Right atrium auricular region (tissue), 2 donors: ENCODE measurements around the gene CRLF1. TPM values are rescaled to one million over a fixed set of nuclear protein-coding genes. Genes with fewer than 3 reads are reported as not detected.
A peak's percentile ranks its signal among the peaks of the same experiment; 100 is the strongest.

Source experiments
- DNase-seq: peaks from one replicate; pipeline ENCODE4 v3.0.0-alpha.2; 2019; ENCODE audit warnings: low spot score
- H3K27ac ChIP-seq, 2 donors: fragments of 200-600 bp; sonication (generic); 1 replicate in 1 of 2; 2 replicates in 1 of 2; pipeline ENCODE4 v1.5.1; 2016 to 2019
- H3K27me3 ChIP-seq, 2 donors: fragments of 200-600 bp; sonication (generic); one replicate each; pipeline versions ENCODE4 v1.5.1 to v1.6.0; 2017 to 2019
- H3K36me3 ChIP-seq: fragments of 200-600 bp; sonication (generic); one replicate; pipeline ENCODE4 v1.5.1; 2016
- H3K4me1 ChIP-seq, 2 donors: fragments of 200-600 bp; sonication (generic); one replicate each; pipeline versions ENCODE4 v1.5.1 to v1.6.0; 2017 to 2019
- H3K4me3 ChIP-seq, 2 donors: fragments of 200-600 bp; sonication (generic); 1 replicate in 1 of 2; 2 replicates in 1 of 2; pipeline ENCODE4 v1.5.1; 2017 to 2019; ENCODE audit warnings: mild to moderate bottlenecking in 1 of 2, moderate library complexity in 1 of 2
- H3K9me3 ChIP-seq, 2 donors: fragments of 200-600 bp; sonication (generic); one replicate each; pipeline ENCODE4 v1.5.1; 2019
- total RNA-seq, 2 donors: library from RNA; depleted of rRNA; stranded (reverse); fragments of >200 nt; gene quantifications; one replicate each; pipeline ENCODE4 v1.1.0, GENCODE V29; 2016
- TF ChIP-seq, protein P1 (sequence below), 2 donors: fragments of 200-600 bp; sonication (generic); IDR thresholded peaks; one replicate each; pipeline ENCODE4 v1.5.1; 2019; ENCODE audit warnings: antibody characterized with exemption in 2 of 2

CRLF1 gene
- total RNA-seq, 2 donors from 2014 or later, result 71.8 to 73.9 TPM

DNA sequence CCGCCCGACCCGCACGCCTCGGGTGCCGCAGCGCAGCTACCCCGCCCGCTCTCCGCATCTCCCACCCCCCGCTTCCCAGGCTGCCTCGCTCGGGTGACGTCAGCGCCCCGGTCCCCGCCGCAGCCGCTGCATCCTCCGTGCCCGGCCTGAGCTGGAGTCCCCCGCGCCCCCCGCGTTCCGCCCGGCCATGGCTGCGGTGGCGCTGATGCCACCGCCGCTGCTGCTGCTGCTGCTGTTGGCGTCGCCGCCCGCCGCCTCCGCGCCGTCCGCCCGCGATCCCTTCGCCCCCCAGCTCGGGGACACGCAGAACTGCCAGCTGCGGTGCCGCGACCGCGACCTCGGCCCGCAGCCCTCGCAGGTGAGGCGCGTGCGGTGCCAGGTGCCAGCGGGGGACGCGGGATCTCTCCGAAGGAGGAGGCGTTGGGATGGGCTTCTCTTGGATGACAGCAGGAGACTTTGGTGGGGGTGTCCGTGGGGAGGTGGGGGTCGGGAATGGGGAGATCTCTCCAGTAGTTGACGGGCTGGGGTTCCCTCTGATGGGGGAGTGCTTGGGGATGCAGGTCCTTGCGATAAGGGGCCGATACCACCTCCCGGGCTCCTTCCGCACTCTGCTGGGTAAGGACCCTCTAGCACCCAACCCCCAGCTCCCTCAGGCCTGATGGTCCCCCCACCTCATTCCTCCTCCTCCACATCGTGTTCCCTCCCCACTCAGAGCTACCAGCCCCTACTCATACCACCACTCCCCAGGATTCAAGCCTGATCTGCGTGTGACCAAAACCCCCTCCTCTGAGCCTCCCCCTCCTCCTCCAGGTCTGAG, 6.4 kb upstream of the CRLF1 start, which contains the start of gene TMEM59L:
TSS of gene TMEM59L (plus strand) at position 99 of the 817 bp plus-strand sequence. CDS start at position 188, 89 bp downstream.
- H3K9me3 ChIP-seq, result no peaks in the 10 kb centered on the region
- peaks cover 33 to 42% of the 10 kb centered on the region in 2 donors for H3K27me3 ChIP-seq
- DNase-seq, result no peak
- no peak within 1 kb of the TSS for H3K27ac ChIP-seq
- peaks cover 0 to 33% of the 10 kb centered on the region in 2 donors for H3K4me1 ChIP-seq
- H3K36me3 ChIP-seq, result no peaks in the 10 kb centered on the region
- TF ChIP-seq, protein P1, sequence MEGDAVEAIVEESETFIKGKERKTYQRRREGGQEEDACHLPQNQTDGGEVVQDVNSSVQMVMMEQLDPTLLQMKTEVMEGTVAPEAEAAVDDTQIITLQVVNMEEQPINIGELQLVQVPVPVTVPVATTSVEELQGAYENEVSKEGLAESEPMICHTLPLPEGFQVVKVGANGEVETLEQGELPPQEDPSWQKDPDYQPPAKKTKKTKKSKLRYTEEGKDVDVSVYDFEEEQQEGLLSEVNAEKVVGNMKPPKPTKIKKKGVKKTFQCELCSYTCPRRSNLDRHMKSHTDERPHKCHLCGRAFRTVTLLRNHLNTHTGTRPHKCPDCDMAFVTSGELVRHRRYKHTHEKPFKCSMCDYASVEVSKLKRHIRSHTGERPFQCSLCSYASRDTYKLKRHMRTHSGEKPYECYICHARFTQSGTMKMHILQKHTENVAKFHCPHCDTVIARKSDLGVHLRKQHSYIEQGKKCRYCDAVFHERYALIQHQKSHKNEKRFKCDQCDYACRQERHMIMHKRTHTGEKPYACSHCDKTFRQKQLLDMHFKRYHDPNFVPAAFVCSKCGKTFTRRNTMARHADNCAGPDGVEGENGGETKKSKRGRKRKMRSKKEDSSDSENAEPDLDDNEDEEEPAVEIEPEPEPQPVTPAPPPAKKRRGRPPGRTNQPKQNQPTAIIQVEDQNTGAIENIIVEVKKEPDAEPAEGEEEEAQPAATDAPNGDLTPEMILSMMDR (IDR thresholded peaks at IDR 0.05), result no peak
- H3K4me3 ChIP-seq, result peak within 1 kb of the TSS; percentile 37 to 61

DNA sequence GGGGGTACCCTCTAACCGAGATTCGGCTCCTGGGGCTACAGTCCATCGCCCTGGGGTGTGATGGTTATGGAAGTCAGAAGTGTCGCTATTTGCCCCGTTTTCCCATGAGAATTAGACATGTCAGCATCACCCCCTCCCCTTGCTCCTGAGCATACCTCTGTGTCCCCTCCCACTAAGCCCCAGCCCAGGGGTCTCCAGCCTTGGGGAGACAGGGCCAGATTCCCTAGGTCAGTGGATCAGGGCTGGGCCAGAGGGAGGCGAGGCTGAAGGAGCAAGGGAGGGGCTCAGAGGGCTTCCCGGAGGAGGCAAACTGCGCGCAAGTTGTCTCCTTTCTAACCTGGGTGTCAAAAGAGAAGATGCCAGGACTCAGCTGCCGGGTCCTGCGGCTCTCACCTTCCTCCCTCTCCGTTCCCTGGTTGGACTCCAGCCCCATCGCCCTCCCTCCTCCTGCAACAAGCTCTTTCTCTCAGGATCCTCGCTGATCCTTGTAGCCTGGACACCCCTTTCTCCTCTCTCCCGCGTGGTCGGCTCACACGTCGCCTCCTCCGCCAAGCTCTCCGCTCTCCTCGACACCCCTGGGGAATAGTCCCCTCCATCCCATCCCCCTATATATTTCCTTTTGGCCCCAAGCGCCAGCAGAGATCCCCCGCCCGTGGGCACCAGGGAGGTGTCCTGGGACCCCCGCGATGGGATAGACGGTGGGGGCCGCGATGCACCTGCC, 5.6 kb upstream of the CRLF1 start:
- Histone ChIP-seq H3K9me3 (no peaks in the 10 kb centered on the region), H3K27ac (no peak overlapping the region), H3K4me1 (peaks cover 0 to 41% of the 10 kb centered on the region in 2 donors), H3K27me3 (peaks cover 41 to 48% of the 10 kb centered on the region in 2 donors), H3K4me3 (peak overlapping the region; percentile 37 to 61), H3K36me3 (no peaks in the 10 kb centered on the region)
- TF ChIP-seq, protein P1 (IDR thresholded peaks at IDR 0.05), result no peak
- no peak for DNase-seq

DNA sequence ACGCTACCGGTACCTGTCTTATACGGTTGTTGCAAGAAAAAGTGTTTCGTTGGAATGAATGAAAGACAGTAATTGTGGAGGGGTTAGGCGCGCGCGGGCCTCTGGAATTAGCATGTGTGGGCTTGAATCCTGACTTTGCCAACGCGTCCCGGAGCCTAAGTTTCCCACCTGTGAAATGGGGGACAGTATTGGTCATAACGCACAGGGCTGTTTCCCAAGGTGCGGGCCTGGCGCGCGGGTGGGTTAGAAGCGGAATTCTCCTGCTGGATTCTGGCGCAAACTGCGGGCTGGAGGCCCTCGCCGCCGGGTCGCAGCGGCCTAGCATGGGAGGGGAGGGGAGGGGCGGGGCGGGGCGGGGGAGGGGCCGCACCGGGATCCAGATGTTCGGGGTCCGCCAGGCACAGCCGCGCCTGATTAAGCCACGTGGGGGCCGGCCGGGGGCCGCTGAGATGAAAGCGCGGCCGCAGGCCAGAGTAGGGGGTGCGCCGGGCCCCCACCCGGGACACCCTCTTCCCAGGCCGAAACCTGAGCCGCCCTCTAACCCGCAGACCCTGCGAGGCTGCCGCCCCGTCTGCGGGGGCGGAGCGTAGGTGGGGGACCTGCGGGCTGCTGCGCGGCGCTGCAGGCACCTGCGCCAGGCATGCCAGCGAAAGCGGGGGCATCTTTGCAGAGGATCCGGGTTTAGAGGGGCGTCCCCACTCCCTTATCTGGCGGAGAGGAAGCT, 4.9 kb upstream of the CRLF1 start:
- TF ChIP-seq, protein P1 (IDR thresholded peaks at IDR 0.05), result no peak
- peak overlapping the region in 1 of 2 donors; percentile 61 for H3K4me3 ChIP-seq
- no peaks in the 10 kb centered on the region for H3K36me3 ChIP-seq
- no peak for DNase-seq
- peaks cover 0 to 44% of the 10 kb centered on the region in 2 donors for H3K4me1 ChIP-seq
- no peaks in the 10 kb centered on the region for H3K9me3 ChIP-seq
- H3K27ac ChIP-seq, result no peak overlapping the region
- peaks cover 43 to 51% of the 10 kb centered on the region in 2 donors for H3K27me3 ChIP-seq

DNA sequence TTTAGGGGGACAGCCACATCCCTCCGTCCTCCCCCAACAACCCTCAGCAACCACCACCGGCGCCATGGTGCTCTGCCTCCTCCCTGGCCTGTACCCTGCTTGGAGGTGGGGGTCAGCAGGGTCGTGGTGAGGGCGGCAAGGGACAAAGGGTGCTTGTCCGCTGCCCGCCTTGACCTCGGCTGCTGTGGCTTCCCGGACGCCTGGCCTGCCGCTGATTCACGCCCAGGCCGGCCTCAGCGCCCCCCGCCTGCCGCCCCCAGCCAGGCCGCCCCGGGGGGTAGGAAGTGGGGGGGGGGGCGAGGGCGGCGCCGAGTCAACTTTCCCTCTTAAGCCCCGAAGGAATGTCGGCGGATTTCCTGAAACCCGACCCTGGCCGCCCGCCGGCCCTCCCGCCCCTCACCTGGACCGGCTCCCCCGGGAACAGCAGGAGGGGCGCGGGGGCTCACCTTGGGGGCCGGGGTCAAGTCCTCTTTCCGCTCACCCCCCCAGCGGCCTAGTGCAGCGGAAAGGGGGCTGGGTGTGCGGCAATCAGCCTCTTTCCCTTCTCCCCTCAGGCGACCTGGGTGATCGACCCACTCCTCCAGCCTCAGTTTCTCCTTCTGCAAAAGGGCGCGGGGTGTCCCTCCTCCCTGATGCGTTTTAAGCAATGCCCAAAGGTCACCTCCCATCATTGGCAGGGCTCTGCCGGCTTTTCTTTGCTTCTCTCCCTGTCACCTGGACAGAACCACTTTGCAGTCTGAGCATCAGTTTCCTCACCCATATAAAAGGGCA, 4.1 kb upstream of the CRLF1 start:
- no peak for DNase-seq
- TF ChIP-seq, protein P1 (IDR thresholded peaks at IDR 0.05), result no peak
- H3K4me3 ChIP-seq, result no peak overlapping the region
- H3K36me3 ChIP-seq, result no peaks in the 10 kb centered on the region
- H3K27ac ChIP-seq, result no peak overlapping the region
- peaks cover 0 to 50% of the 10 kb centered on the region in 2 donors for H3K4me1 ChIP-seq
- peaks cover 43 to 55% of the 10 kb centered on the region in 2 donors for H3K27me3 ChIP-seq
- H3K9me3 ChIP-seq, result no peaks in the 10 kb centered on the region

DNA sequence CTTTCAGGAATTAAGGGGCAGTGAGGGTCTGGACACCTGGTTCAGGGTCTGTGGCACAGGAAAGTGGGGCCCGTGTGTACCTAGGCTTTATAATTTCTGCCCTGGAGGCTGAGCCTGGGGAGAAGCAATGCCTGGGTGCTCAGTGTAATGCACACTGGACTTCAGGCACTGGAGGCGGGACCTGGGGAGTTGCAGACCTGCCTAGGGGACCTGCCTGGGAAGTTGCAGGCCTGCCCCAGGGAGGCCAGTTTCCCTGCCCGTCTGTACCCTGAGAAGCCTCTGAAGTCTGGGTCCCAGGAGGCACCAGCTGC, 3.6 kb upstream of the CRLF1 start:
- H3K27me3 ChIP-seq, result peaks cover 47 to 61% of the 10 kb centered on the region in 2 donors
- TF ChIP-seq, protein P1 (IDR thresholded peaks at IDR 0.05), result no peak

More for the DNA sequence above, 3.6 kb upstream of the CRLF1 start:
- H3K9me3 ChIP-seq, result no peaks in the 10 kb centered on the region
- H3K36me3 ChIP-seq, result no peaks in the 10 kb centered on the region
- no peak overlapping the region for H3K4me3 ChIP-seq
- peaks cover 0 to 54% of the 10 kb centered on the region in 2 donors for H3K4me1 ChIP-seq
- no peak overlapping the region for H3K27ac ChIP-seq
- no peak for DNase-seq
